A549 (cell line): ENCODE results near the gene LIMS1. TPM values are rescaled to one million over a fixed set of nuclear protein-coding genes. Genes with fewer than 3 reads are reported as not detected.

Experiments used
- ATAC-seq, 2 experiments: fragments of 200-7000 bp in 1 of 2; fragments of >200 bp in 1 of 2; cut with Nextera tagmentation in 1 of 2; cut with Tn5 transposase in 1 of 2; 3 replicates each; pipeline versions ENCODE4 v1.8.0 to v1.9.1; 2018 to 2020; ENCODE audit warnings: mild to moderate bottlenecking in 1 of 2, moderate library complexity in 1 of 2
- CTCF ChIA-PET: fragments of 300-600 bp; sonication (Branson Sonifier 250); formaldehyde crosslinking; extraction: SDS; loops from one replicate; lab custom pipeline; 2021; ENCODE audit warnings: antibody characterized with exemption, inconsistent platforms; lab: Yijun Ruan, JAX
- POLR2A ChIA-PET: fragments of 350-600 bp; formaldehyde crosslinking; extraction: SDS; loops from one replicate; lab custom pipeline; 2021; ENCODE audit warnings: antibody characterized with exemption, inconsistent platforms; lab: Yijun Ruan, JAX
- DNase-seq, 2 experiments: peaks; one replicate each; pipeline versions ENCODE4 v3.0.0 to v3.0.0-alpha.2; 2011 to 2016; ENCODE audit warnings: low read depth in 1 of 2, low spot score in 1 of 2
- FAIRE-seq: peaks from 2 replicates; lab custom pipeline; 2011; peaks lifted over from hg19 to GRCh38; lab: Jason Lieb, UNC
- H3K27ac ChIP-seq, 2 experiments: fragments of >200 bp; sonication (Bioruptor Twin); formaldehyde crosslinking; 3 replicates each; pipeline ENCODE4 v1.5.1; 2016 to 2017
- H3K4me1 ChIP-seq: fragments of >200 bp; sonication (Bioruptor Twin); formaldehyde crosslinking; 3 replicates; pipeline ENCODE4 v1.6.1; 2016
- H3K4me2 ChIP-seq: fragments of >200 bp; sonication (Bioruptor Twin); formaldehyde crosslinking; 3 replicates; pipeline ENCODE4 v1.6.1; 2016
- H3K4me3 ChIP-seq: fragments of >200 bp; sonication (Bioruptor Twin); formaldehyde crosslinking; 3 replicates; pipeline ENCODE4 v1.5.1; 2016
- H3K9me3 ChIP-seq: fragments of >200 bp; sonication (Bioruptor Twin); formaldehyde crosslinking; 3 replicates; pipeline ENCODE4 v1.6.1; 2016
- CEBPB ChIP-seq, 2 experiments: fragments of >200 bp in 1 of 2; sonication (Bioruptor Twin) in 1 of 2; formaldehyde crosslinking in 1 of 2; IDR thresholded peaks; 2 replicates each; pipeline ENCODE4 v1.6.1; 2012 to 2016
- EHMT2 ChIP-seq: fragments of 200-600 bp; sonication (generic); IDR thresholded peaks from 2 replicates; pipeline ENCODE4 v1.6.1; 2016; ENCODE audit warnings: antibody characterized with exemption, low read depth, mild to moderate bottlenecking, moderate library complexity
- EP300 ChIP-seq, 2 experiments: fragments of >200 bp; sonication (Bioruptor Twin); formaldehyde crosslinking; IDR thresholded peaks; 2 replicates in 1 of 2; 3 replicates in 1 of 2; pipeline ENCODE4 v1.6.1; 2016 to 2017
- FOSB ChIP-seq: fragments of 250-450 bp; sonication (Bioruptor Pico); IDR thresholded peaks from 2 replicates; pipeline ENCODE4 v1.5.0; 2020; ENCODE audit warnings: mild to moderate bottlenecking, moderate library complexity
- FOXS1 ChIP-seq: fragments of 250-450 bp; sonication (Bioruptor Pico); IDR thresholded peaks from 2 replicates; pipeline ENCODE4 v1.5.0; 2020; ENCODE audit warnings: mild to moderate bottlenecking, moderate library complexity
- HMGXB4 ChIP-seq: fragments of 250-450 bp; sonication (Bioruptor Pico); IDR thresholded peaks from 2 replicates; pipeline ENCODE4 v1.5.0; 2021; ENCODE audit warnings: mild to moderate bottlenecking, moderate library complexity, borderline replicate concordance
- JUN ChIP-seq, 2 experiments: fragments of >200 bp; sonication (Bioruptor Twin); formaldehyde crosslinking; IDR thresholded peaks; 2 replicates in 1 of 2; 3 replicates in 1 of 2; pipeline ENCODE4 v1.6.1; 2016 to 2017
- JUNB ChIP-seq: fragments of >200 bp; sonication (Bioruptor Twin); formaldehyde crosslinking; IDR thresholded peaks from 2 replicates; pipeline ENCODE4 v1.6.1; 2016
- MAX ChIP-seq: IDR thresholded peaks from 2 replicates; pipeline ENCODE4 v1.6.1; 2012
- MAZ ChIP-seq: fragments of 150-350 bp; IDR thresholded peaks from 2 replicates; pipeline ENCODE4 v1.6.1; 2014; ENCODE audit warnings: antibody characterized with exemption, low read depth, low read length, borderline replicate concordance
- RAD21 ChIP-seq, 2 experiments: fragments of >200 bp in 1 of 2; sonication (Bioruptor Twin) in 1 of 2; formaldehyde crosslinking in 1 of 2; IDR thresholded peaks in 1 of 2; conservative IDR thresholded peaks in 1 of 2; 2 replicates in 1 of 2; 3 replicates in 1 of 2; pipeline ENCODE4 v1.6.1; 2012 to 2018; ENCODE audit warnings: inconsistent platforms in 1 of 2
- RCOR1 ChIP-seq: fragments of 150-350 bp; IDR thresholded peaks from 2 replicates; pipeline ENCODE4 v1.6.1; 2014; ENCODE audit warnings: antibody characterized with exemption, low read length, low read depth
- SMC3 ChIP-seq: fragments of >200 bp; sonication (Bioruptor Twin); formaldehyde crosslinking; IDR thresholded peaks from 3 replicates; pipeline ENCODE4 v1.6.1; 2018; ENCODE audit warnings: inconsistent platforms
- TFCP2L1 ChIP-seq: fragments of 250-450 bp; sonication (Bioruptor Pico); IDR thresholded peaks from 2 replicates; pipeline ENCODE4 v1.5.0; 2021; ENCODE audit warnings: mild to moderate bottlenecking
- ZC3H11A ChIP-seq: fragments of 450-650 bp; IDR thresholded peaks from 2 replicates; pipeline ENCODE4 v1.6.1; 2014; ENCODE audit warnings: antibody characterized with exemption, mild to moderate bottlenecking
- ZSCAN20 ChIP-seq: fragments of 250-450 bp; sonication (Bioruptor Pico); IDR thresholded peaks from 2 replicates; pipeline ENCODE4 v1.8.0; 2022; ENCODE audit warnings: mild to moderate bottlenecking, moderate library complexity
- WGBS: methylation state at CpG from one replicate; pipeline ENCODE4 v1.1.6; 2017; ENCODE audit errors: missing lambda C conversion rate; 5-methylcytosine and 5-hydroxymethylcytosine counted together
- polyA plus RNA-seq, 4 experiments: library from polyadenylated mRNA; depleted of rRNA in 3 of 4; stranded (reverse); fragments of >200 nt; fragmentation: RNase III in 1 of 4; extraction: RNeasy Plus Mini Kit Qiagen cat#74134 plus additional on column Dnase treatment in 1 of 4; gene quantifications; 2 replicates in 3 of 4; 3 replicates in 1 of 4; pipeline ENCODE4 v1.2.3, GENCODE V29; 2011 to 2017
- TF ChIP-seq, protein P1 (sequence below): fragments of 200-600 bp; sonication (generic); IDR thresholded peaks from 2 replicates; pipeline ENCODE4 v1.6.1; 2016; ENCODE audit warnings: antibody characterized with exemption, mild to moderate bottlenecking, moderate library complexity
- TF ChIP-seq, protein P2 (sequence below): fragments of 250-450 bp; sonication (Bioruptor Pico); IDR thresholded peaks from 2 replicates; pipeline ENCODE4 v1.5.0; 2020; ENCODE audit warnings: low read depth, mild to moderate bottlenecking, moderate library complexity

LIMS1 gene
- polyA plus RNA-seq, 2 of the 4 experiments (the other 2 are of a cell fraction): 40.0 to 94.1 TPM

- no peak for FAIRE-seq
- ChIA-PET POLR2A (no interaction called here), CTCF (interaction anchor here (1.2 to 1.7 kb wide), 2 partner anchors 12 to 32 kb away, joined by 3 to 4 read pairs; no protein-coding TSS in a partner anchor)
- no peak for ATAC-seq
- WGBS: 86% methylated on average over 2 of the region's 2 CpGs
- Histone ChIP-seq H3K4me2 (no peak overlapping the region), H3K9me3 (no peaks in the 10 kb centered on the region), H3K4me1 (peaks cover 24% of the 10 kb centered on the region; the same call in 2 of the 3 replicates), H3K4me3 (no peak overlapping the region), H3K27ac (no peak overlapping the region)
- DNase-seq: no peak
- no peak for TF ChIP-seq MAZ
These were observed 18.3 kb downstream of the LIMS1 start for GRCh38 chr2:108552566-108552965.

DNA sequence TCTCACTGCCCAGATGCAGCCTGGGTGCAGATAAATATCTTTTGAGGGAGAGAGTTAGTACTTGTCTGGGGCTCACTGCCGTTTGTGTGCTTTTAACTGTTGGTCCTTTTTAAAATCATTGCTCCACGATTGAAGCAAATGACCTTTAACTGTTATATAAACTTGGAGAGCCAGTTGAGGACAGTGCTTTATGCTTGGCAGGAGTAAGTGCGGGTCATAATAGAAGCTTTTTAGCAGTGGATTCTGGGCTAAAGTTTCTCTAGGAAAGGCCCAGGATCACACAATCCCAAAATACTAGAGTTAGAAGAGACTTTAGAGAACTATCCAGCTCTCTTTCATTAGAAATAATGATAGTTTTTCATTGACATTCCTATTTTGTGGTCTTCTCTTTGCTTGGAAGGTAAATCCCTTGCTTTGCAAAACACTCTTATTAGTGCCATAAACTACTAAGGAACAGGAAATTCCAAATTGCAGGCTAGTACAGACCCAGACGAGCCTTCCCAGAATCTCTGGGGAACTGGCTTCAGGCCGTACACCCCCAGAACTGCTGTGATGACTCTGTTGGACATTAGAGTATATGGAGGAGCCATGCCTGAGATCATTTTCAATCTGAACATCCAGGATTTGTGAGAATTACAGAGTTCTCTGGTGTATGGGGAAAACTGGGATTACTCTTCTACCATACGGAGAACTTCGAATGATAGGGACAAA lies 19.1 kb downstream of the LIMS1 start:
- WGBS: 85% methylated on average over 7 of the region's 7 CpGs
- POLR2A ChIA-PET: no interaction called here
- no peak; a peak in 1 of 6 replicates for ATAC-seq

More for the DNA sequence above, 19.1 kb downstream of the LIMS1 start:
- Histone ChIP-seq H3K9me3 (no peaks in the 10 kb centered on the region), H3K4me2 (no peak overlapping the region), H3K27ac (no peak overlapping the region), H3K4me1 (peaks cover 19% of the 10 kb centered on the region; the same call in 2 of the 3 replicates), H3K4me3 (no peak overlapping the region)
- TF ChIP-seq TFCP2L1 (no peak), EHMT2 (no peak), FOXS1 (no peak), ZC3H11A (no peak), RAD21 (conservative IDR thresholded peaks at IDR 0.05 in 1 of 2, IDR thresholded peaks at IDR 0.05 in 1 of 2) (no peak), ZSCAN20 (CRISPR knock-in tag) (no peak), SMC3 (no peak), FOSB (CRISPR knock-in tag) (no peak), EP300 (IDR thresholded peaks at IDR 0.05) (no peak), MAX (no peak), JUN (IDR thresholded peaks at IDR 0.05) (no peak), HMGXB4 (CRISPR knock-in tag) (no peak), RCOR1 (no peak), CEBPB (IDR thresholded peaks at IDR 0.05) (no peak), MAZ (no peak), JUNB (no peak)
- TF ChIP-seq, protein P1, sequence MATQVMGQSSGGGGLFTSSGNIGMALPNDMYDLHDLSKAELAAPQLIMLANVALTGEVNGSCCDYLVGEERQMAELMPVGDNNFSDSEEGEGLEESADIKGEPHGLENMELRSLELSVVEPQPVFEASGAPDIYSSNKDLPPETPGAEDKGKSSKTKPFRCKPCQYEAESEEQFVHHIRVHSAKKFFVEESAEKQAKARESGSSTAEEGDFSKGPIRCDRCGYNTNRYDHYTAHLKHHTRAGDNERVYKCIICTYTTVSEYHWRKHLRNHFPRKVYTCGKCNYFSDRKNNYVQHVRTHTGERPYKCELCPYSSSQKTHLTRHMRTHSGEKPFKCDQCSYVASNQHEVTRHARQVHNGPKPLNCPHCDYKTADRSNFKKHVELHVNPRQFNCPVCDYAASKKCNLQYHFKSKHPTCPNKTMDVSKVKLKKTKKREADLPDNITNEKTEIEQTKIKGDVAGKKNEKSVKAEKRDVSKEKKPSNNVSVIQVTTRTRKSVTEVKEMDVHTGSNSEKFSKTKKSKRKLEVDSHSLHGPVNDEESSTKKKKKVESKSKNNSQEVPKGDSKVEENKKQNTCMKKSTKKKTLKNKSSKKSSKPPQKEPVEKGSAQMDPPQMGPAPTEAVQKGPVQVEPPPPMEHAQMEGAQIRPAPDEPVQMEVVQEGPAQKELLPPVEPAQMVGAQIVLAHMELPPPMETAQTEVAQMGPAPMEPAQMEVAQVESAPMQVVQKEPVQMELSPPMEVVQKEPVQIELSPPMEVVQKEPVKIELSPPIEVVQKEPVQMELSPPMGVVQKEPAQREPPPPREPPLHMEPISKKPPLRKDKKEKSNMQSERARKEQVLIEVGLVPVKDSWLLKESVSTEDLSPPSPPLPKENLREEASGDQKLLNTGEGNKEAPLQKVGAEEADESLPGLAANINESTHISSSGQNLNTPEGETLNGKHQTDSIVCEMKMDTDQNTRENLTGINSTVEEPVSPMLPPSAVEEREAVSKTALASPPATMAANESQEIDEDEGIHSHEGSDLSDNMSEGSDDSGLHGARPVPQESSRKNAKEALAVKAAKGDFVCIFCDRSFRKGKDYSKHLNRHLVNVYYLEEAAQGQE: no peak
- TF ChIP-seq, protein P2, sequence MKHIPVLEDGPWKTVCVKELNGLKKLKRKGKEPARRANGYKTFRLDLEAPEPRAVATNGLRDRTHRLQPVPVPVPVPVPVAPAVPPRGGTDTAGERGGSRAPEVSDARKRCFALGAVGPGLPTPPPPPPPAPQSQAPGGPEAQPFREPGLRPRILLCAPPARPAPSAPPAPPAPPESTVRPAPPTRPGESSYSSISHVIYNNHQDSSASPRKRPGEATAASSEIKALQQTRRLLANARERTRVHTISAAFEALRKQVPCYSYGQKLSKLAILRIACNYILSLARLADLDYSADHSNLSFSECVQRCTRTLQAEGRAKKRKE (CRISPR knock-in tag): no peak
- CTCF ChIA-PET: interaction anchor here (1.2 to 1.8 kb wide), 3 partner anchors 11 to 31 kb away, joined by 3 to 5 read pairs (median 4); no protein-coding TSS in a partner anchor
- DNase-seq: no peak
- FAIRE-seq: no peak
